Fibroblast of lung (primary cell): ENCODE data around the gene OGA.

ENCODE experiments used
- CTCF ChIP-seq, 2 donors: IDR thresholded peaks in 1 of 2; conservative IDR thresholded peaks in 1 of 2; 1 replicate in 1 of 2; 2 replicates in 1 of 2; pipeline ENCODE4 v1.5.1; 2011 to 2012; ENCODE audit warnings: low read length in 2 of 2, control low read depth in 1 of 2, inconsistent platforms in 1 of 2, low read depth in 1 of 2, mild to moderate bottlenecking in 1 of 2
- EZH2 ChIP-seq: IDR thresholded peaks from 2 replicates; pipeline ENCODE4 v1.5.1; 2012; ENCODE audit warnings: low read length, control low read depth, mild to moderate bottlenecking; ENCODE audit errors: missing control alignments

GRCh38 chr10:101772895-101773761, 45.1 kb downstream of the OGA start:
- TF ChIP-seq CTCF (conservative IDR thresholded peaks at IDR 0.05 in 1 of 2, IDR thresholded peaks at IDR 0.05 in 1 of 2; ENCODE audit: low read depth in 1 of 2, low read length in 2 of 2) = no peak
- peak; percentile 54 for TF ChIP-seq EZH2
